HG02973 (cell line): ENCODE measurements around the gene DNAJA4.

ENCODE experiments used
- ATAC-seq: cut with Tn5 transposase; IDR thresholded peaks from one replicate; pipeline ENCODE4 v1.9.1; 2021; ENCODE audit warnings: moderate library complexity; ENCODE audit not compliant: unreplicated experiment

The DNAJA4 gene

GRCh38 chr15:78313383-78313782 is 49.0 kb downstream of the DNAJA4 start:
- no peak for ATAC-seq

GRCh38 chr15:78314181-78314581 is 49.8 kb downstream of the DNAJA4 start:
- no peak for ATAC-seq

DNA sequence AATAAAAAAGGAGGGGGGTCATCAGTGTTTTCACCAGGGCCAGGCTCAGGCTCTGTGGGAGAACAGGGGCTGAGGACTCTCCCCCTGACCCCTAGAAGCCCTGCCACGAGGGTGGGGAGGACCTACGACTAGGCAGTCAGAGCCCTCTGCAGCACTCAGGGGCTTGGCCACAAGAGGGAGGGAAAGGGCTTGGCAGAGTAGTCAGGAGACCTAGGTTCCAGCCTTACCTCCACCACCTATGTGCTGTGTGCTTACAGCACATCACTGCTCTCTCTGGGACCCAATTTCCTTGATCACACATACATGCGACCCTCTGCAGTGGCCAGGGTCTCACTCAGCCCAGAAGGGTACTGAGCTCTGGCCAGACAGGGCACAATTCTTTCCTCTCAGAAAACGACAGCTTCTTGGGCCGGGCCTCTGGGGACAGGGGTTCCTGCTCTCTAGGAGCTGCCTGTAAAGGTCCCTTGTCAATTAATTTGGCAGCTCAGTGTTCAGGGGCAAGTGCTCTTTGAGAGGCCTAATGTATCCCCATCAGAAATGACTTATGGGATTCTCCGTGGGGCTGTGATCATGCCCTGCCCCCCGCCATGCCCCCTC is 51.4 kb downstream of the DNAJA4 start:
- ATAC-seq = no peak

GRCh38 chr15:78316283-78317083 is 52.1 kb downstream of the DNAJA4 start:
- no peak for ATAC-seq

GRCh38 chr15:78317145-78317836 is 52.9 kb downstream of the DNAJA4 start:
- no peak for ATAC-seq

- no peak for ATAC-seq
Observed at GRCh38 chr15:78319588-78319987, 55.2 kb downstream of the DNAJA4 start.

DNA sequence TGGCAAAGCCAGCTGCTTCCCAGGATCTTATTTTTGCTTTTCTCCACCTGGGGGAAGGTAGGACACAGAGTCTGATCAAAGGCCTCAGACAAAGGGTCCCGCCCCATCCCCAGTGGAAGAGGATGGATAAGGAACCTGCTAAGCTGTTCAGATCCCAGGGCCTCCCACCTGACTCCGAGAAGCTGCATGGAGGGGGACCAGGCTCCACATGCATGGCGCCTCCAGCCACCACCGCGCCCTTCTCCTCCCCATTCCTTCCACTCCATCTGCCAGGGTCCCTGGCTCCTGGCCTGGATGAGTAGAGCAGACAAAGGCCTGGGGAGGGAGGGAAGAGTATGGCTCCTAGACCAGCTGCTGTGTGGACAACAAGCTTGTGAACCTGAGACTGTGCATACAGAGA is 55.8 kb downstream of the DNAJA4 start:
- ATAC-seq = no peak

- no peak for ATAC-seq
Observed at GRCh38 chr15:78321041-78321570, 56.7 kb downstream of the DNAJA4 start.

DNA sequence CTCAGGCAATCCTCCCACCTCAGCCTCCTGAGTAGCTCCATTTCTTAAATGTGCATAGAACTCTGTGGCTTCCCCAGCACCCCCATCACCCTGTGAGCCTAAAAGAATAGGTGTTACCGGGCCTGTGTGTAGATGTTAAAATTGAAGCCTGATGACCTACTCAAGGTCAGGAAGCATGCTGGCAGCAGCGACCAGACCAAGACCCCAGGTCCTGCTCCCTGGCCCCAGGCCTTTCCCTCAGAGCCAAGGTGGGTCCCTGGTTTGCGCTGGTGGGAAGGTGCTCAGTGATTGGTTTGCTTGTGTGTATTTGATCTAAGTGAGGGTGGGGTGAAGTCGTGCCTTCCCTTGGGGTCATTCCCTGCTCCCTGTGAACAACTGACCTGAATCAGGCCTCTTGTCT is 57.4 kb downstream of the DNAJA4 start:
- no peak for ATAC-seq

DNA sequence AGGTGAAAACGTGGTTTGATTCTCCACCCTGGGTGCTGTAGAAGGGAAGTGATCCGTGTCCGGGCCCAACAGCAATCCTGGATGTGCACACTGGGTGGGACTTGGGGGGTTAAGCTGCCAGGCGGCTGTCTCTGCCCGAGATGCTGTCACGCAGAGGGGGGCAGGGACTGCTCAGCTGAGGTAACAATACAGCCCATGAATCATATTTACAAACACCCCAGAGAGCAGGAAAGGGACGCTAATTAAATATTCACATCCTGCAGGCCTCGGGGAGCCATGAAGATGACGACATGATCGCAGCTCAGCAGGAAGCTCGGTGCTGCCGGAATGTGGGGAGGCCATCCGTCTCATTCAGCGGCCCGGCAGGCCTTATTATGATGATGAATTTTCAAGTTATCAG is 57.9 kb downstream of the DNAJA4 start:
- ATAC-seq = no peak

DNA sequence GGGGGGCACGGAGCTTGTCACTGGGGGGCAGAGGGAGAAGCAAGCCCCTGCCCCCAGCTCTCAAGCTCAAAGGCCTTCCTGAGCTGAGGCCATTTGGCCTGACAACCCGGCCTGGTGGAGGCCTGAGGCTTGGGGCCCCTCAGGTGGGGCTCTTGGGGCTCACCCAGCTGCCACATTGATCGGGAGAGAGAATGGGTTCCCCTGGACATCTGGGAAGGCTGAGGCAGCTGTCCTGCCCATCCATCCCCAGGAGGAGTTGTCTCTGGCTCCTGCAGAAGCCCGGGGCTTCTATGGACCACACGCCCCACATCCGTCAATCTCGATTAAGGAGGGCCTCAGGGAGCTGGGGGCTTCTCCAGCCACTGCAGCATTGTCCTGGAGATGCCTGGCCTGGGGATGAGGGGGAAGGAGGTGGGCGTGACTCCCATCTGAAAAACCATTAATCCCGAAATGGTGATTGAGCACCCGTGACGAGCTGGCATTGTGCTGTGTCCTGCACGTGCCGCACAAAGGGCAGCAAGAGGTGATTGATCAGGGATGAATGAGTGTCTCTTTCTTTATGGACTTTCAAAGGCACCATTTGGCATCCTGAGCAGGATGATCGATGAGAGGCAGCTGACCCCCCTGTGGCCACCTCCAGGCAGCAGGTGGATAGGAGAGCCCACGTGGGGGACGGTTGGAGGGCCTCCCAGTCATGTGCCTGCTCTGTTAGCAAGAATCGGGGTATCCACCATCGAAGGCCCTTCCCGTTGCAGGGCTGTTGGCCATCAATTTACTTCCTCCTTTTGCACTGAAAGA is 58.6 kb downstream of the DNAJA4 start:
- ATAC-seq = no peak

DNA sequence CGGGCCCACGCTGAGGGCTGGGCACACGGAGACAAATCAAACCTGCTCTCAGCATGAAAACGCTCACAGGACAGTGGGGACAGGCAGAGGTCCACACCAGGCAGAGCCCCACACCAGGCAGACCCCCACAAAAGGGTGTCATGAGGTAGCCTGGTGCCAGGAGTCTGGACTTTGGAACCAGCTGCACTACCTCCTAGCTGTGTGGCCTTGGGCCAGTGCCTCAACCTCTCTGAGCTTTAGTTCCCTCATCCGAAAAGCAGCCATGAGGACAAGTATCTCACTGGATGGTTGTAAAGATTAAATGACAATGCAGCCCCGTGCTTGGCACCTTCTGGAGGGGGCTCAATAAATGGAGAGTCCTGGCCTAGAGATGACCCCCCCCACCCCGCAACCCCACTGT is 59.3 kb downstream of the DNAJA4 start:
- ATAC-seq = no peak

DNA sequence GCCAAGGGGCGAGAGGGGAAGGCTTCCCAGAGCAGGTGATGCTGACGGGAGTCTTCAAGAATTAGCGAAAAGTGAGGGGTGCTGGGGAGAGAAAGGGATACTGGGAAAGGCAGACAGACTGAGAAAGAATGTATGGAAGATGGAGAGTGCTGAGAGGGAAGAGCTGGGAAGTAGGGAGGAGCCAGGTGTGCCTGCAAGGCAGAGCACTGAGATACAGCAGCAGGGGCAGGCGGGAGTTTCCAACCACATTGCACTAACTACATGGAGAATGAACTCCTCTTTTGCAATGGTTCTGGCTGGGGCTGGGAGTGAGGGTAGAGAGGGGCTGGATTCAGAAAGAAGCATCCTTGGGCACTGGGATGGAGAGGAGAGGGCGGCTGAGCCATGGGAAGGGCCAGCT is 59.8 kb downstream of the DNAJA4 start:
- ATAC-seq = no peak

DNA sequence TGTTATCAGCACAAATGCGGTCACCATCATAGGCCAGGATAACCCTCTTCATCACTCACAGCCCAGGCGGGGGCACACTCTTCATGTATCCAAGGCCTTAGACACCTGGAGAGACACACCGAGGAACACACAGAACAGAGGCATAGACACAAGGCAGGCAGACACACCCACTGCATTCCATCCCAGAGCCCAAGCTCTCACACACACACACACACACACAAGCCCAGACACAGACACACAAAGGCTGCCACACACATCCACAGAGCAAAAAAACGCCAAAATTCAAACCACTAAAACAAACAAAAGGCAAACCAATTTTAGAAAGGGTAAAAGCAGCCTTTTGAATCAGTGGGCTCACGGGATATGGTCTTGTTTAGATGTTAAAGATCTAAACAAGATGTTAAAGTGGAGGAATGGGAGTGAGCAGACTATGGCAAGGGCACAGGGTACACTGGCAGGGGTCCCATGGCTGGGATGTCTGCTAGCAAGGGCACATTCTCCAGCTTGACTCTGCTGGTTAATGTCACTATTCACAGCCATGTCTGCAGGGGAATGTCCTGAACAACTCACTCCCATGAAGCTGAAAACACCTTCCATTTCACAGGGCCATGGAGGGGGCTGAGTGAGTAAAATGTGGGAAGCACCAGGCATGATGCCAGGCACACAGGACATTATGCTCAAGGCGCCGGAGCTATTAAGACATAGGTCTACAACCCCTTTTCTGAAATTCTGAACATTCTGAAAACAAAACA is 60.9 kb downstream of the DNAJA4 start:
- no peak for ATAC-seq

DNA sequence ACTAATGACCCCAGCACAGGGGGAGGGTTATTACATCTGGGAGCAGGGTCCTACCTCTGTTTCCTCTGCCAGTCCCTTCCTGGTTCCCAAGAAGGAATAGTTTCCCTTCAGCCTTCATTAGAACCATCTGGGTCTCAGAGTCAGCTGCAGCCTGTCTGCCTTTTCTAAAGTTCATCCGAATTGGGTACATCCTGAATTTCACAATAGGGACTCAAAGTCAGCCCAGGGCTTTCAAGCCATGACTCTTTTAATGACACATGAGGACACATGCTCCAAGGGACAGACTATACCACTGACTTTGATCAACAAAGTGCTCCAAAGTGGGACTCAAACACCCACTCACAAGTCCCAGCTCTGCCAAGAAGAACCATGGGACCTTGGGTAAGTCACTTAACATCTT is 63.1 kb downstream of the DNAJA4 start:
- ATAC-seq = no peak

DNA sequence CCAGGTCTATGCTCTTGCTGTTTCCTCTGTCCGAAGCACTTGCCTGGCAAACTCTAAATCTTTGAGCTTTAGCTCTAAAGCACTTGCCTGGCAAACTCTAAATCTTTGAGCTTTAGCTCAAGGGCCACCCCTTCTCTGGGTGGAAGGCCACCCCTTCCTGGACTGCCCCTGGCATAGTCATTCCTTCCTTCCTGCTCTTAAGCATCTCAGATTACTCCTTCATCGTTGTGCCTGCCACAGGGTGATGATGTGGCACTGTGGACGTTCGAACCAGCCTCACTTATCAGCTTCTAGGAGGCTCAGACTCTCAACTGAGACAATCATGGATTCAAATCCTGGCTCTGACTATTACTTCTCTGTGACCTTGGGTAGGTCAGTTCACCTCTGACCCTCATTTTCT is 65.3 kb downstream of the DNAJA4 start:
- no peak for ATAC-seq
